Smooth muscle cell of the pulmonary artery (primary cell): Measurements from ENCODE around the gene CDCA8. TPM values are rescaled to one million over a fixed set of nuclear protein-coding genes. Genes with fewer than 3 reads are reported as not detected.

ENCODE experiments used
- total RNA-seq: library from RNA; depleted of rRNA; stranded (reverse); fragments of >200 nt; gene quantifications from 2 replicates; pipeline ENCODE4 v1.2.3, GENCODE V29; 2014

The CDCA8 gene
- total RNA-seq = 1.7 and 3.7 TPM in 2 replicates

GRCh38 chr1:37692078-37692833, at the start of gene CDCA8:
TSS of gene CDCA8 (plus strand) at chr1:37692516. CDS start at chr1:37692691, 175 bp downstream.

Other genes with a start within 250 kb of the CDCA8 start
- 8.1 and 26.5 TPM in 2 replicates for gene ZC3H12A, start 217.9 kb upstream of the CDCA8 start, total RNA-seq
- gene MEAF6, start 177.8 kb upstream of the CDCA8 start, total RNA-seq = 37.9 and 41.1 TPM in 2 replicates
- gene SNIP1, start 138.2 kb upstream of the CDCA8 start, total RNA-seq = 11.0 and 13.8 TPM in 2 replicates
- gene DNALI1, start 135.6 kb upstream of the CDCA8 start, total RNA-seq = 3.9 TPM in 2 replicates
- gene GNL2, start 96.6 kb upstream of the CDCA8 start, total RNA-seq = 52.5 and 55.8 TPM in 2 replicates
- gene RSPO1, start 57.6 kb upstream of the CDCA8 start, total RNA-seq = 0.07 TPM in 1 of 2 replicates, not detected in the other
- gene EPHA10, start 72.6 kb downstream of the CDCA8 start, total RNA-seq = not detected in 2 replicates
- gene MANEAL, start 101.3 kb downstream of the CDCA8 start, total RNA-seq = 1.1 and 1.3 TPM in 2 replicates
- gene C1orf122, start 115.3 kb downstream of the CDCA8 start, total RNA-seq = 29.4 and 30.4 TPM in 2 replicates
- gene YRDC, start 115.7 kb downstream of the CDCA8 start, total RNA-seq = 13.3 and 25.0 TPM in 2 replicates
- gene MTF1, start 167.1 kb downstream of the CDCA8 start, total RNA-seq = 6.6 and 6.9 TPM in 2 replicates